ENCODE results near the gene TOR1A. TPM values are rescaled to one million over a fixed set of nuclear protein-coding genes. Genes with fewer than 3 reads are reported as not detected.

Gene TOR1A
- total and polyA plus RNA-seq, 3 donors from 2014 or later: 23.1 to 43.4 (median 32.9) TPM

GRCh38 chr9:129814432-129815223, 9.3 kb downstream of the TOR1A start:
- Histone ChIP-seq H3K36me3 (ENCODE audit: low read depth, missing control alignments) (no peaks in the 10 kb centered on the region), H3K27me3 (no peaks in the 10 kb centered on the region), H3K4me1 (no peaks in the 10 kb centered on the region), H3K9me3 (no peaks in the 10 kb centered on the region), H3K27ac (no peak overlapping the region), H3K4me3 (no peak overlapping the region)
- TF ChIP-seq POLR2A (IDR thresholded peaks at IDR 0.05) (no peak), CTCF (IDR thresholded peaks at IDR 0.05) (no peak)
- 82 to 90% methylated on average over 7 to 17 of the region's 17 CpGs for WGBS, 2 donors
- intact Hi-C loops (cut with DNase I; ENCODE audit: low total_unique reads): no loop called here
- no peak for DNase-seq

- Histone ChIP-seq H3K27me3 (no peaks in the 10 kb centered on the region), H3K27ac (no peak overlapping the region), H3K36me3 (ENCODE audit: low read depth, missing control alignments) (no peaks in the 10 kb centered on the region), H3K4me1 (no peaks in the 10 kb centered on the region), H3K9me3 (no peaks in the 10 kb centered on the region), H3K4me3 (no peak overlapping the region)
- no peak for TF ChIP-seq POLR2A (IDR thresholded peaks at IDR 0.05)
- TF ChIP-seq CTCF (IDR thresholded peaks at IDR 0.05): no peak
- WGBS, 2 donors: 86 to 89% methylated on average over 9 of the region's 9 CpGs
- DNase-seq: no peak
- intact Hi-C loops (cut with DNase I; ENCODE audit: low total_unique reads): no loop called here
These were observed 10.3 kb downstream of the TOR1A start for GRCh38 chr9:129813661-129814060.

- Histone ChIP-seq H3K9me3 (no peaks in the 10 kb centered on the region), H3K4me1 (no peaks in the 10 kb centered on the region), H3K36me3 (ENCODE audit: low read depth, missing control alignments) (no peaks in the 10 kb centered on the region), H3K27me3 (no peaks in the 10 kb centered on the region), H3K27ac (no peak overlapping the region), H3K4me3 (no peak overlapping the region)
- no peak for DNase-seq
- TF ChIP-seq POLR2A (IDR thresholded peaks at IDR 0.05) (no peak), CTCF (IDR thresholded peaks at IDR 0.05) (no peak)
- 89 to 97% methylated on average over 7 to 9 of the region's 9 CpGs for WGBS, 2 donors
- intact Hi-C loops (cut with DNase I; ENCODE audit: low total_unique reads): no loop called here
These were observed 11.6 kb downstream of the TOR1A start for GRCh38 chr9:129812385-129812784.

- no peaks in the 10 kb centered on the region for H3K27me3 ChIP-seq
- H3K4me1 ChIP-seq: no peaks in the 10 kb centered on the region
- no peaks in the 10 kb centered on the region for H3K36me3 ChIP-seq (ENCODE audit: low read depth, missing control alignments)
- TF ChIP-seq CTCF (IDR thresholded peaks at IDR 0.05): no peak
- no peak for TF ChIP-seq POLR2A (IDR thresholded peaks at IDR 0.05)
- intact Hi-C loops (cut with DNase I; ENCODE audit: low total_unique reads): no loop called here
- no peak overlapping the region for H3K27ac ChIP-seq
- DNase-seq: no peak
- no peak overlapping the region for H3K4me3 ChIP-seq
- no peaks in the 10 kb centered on the region for H3K9me3 ChIP-seq
- WGBS, 2 donors: 88 to 92% methylated on average over 6 of the region's 6 CpGs
These were observed 12.0 kb downstream of the TOR1A start for GRCh38 chr9:129811967-129812363.

- no peak for DNase-seq
- H3K4me3 ChIP-seq: no peak overlapping the region
- TF ChIP-seq CTCF (IDR thresholded peaks at IDR 0.05) (no peak), POLR2A (IDR thresholded peaks at IDR 0.05) (no peak)
- WGBS, 2 donors: 81 to 82% methylated on average over 6 of the region's 6 CpGs
- H3K27ac ChIP-seq: no peak overlapping the region
- H3K27me3 ChIP-seq: no peaks in the 10 kb centered on the region
- no peaks in the 10 kb centered on the region for H3K4me1 ChIP-seq
- intact Hi-C loops (cut with DNase I; ENCODE audit: low total_unique reads): no loop called here
- no peaks in the 10 kb centered on the region for H3K36me3 ChIP-seq (ENCODE audit: low read depth, missing control alignments)
- no peaks in the 10 kb centered on the region for H3K9me3 ChIP-seq
These were observed 13.1 kb downstream of the TOR1A start for GRCh38 chr9:129810788-129811187.
